Stimulated activated memory B cell treated with anti-CD40 and anti-IgM and Interleukin-4, amounts not matched to agents 10 μg/mL and 1 μg/mL and 100 μg/mL, for 72 hours (primary cell): ENCODE data around the gene SETD6.
A peak's percentile ranks its signal among the peaks of the same experiment; 100 is the strongest.

Experiments used
- ATAC-seq: fragments of 150-1000 bp; cut with Tn5 transposase; 2 replicates; pipeline ENCODE4 v1.10.0; 2021
- H3K27ac Mint-ChIP-seq: one replicate; pipeline ENCODE4 v1.8.0; 2022; ENCODE audit warnings: mild to moderate bottlenecking, mixed read lengths
- H3K27me3 Mint-ChIP-seq: one replicate; pipeline ENCODE4 v1.8.0; 2022; ENCODE audit warnings: mixed read lengths
- H3K36me3 Mint-ChIP-seq: one replicate; pipeline ENCODE4 v1.8.0; 2022; ENCODE audit warnings: mixed read lengths
- H3K4me1 Mint-ChIP-seq: one replicate; pipeline ENCODE4 v1.8.0; 2022; ENCODE audit warnings: mixed read lengths
- H3K4me3 Mint-ChIP-seq: one replicate; pipeline ENCODE4 v1.8.0; 2022; ENCODE audit warnings: mild to moderate bottlenecking, moderate library complexity, mixed read lengths
- H3K9me3 Mint-ChIP-seq: one replicate; pipeline ENCODE4 v1.8.0; 2022; ENCODE audit warnings: mixed read lengths

Gene SETD6

DNA sequence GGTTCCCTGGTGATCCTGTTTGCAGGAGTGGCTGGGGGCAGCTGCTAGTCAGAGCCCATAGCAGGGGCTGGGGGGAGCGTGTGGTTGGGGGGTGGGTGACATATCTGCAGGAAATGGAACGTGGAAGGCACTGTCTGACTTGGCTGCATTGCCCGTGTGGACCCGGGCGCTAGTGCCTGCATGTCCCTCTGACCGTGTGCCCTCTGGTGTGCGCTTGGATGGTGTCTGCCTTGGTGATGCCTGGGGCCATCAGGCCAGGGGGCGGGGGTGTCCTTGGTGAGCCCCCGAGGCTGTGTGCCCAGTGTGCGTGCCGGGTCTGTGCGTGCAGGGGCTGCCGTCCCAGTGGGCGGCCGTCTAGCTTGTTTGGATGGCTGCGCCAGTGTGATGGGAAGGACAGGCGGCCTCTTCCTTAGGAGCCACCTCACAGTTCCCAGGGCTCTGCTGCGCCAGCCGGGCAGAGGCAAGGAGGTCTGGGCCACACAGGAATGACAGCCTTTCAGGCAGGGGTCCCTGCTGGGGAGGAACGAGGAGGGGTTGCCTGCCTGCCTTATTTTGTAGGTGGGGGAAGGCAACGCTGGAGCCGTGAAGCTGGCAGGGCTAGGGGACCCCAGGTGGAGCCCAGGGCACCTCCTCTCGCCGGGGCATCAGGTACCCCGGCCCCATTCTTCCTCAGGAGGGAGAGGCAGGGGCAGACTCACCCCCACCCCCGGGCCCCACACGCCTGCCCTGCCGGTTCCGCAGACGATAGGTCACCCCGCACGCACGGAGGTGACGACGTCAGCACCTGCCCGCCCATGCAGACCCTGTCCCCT lies 14.7 kb upstream of the SETD6 start:
- no peak overlapping the region for H3K27ac Mint-ChIP-seq
- peak; percentile 31 for ATAC-seq
- no peaks in the 10 kb centered on the region for H3K36me3 Mint-ChIP-seq
- H3K4me1 Mint-ChIP-seq, result peaks cover 39% of the 10 kb centered on the region
- H3K27me3 Mint-ChIP-seq, result peaks cover 81% of the 10 kb centered on the region
- peak overlapping the region; percentile 77 for H3K4me3 Mint-ChIP-seq
- no peaks in the 10 kb centered on the region for H3K9me3 Mint-ChIP-seq

GRCh38 chr16:58501242-58502131 lies 13.8 kb upstream of the SETD6 start:
- H3K27me3 Mint-ChIP-seq, result peaks cover 86% of the 10 kb centered on the region

DNA sequence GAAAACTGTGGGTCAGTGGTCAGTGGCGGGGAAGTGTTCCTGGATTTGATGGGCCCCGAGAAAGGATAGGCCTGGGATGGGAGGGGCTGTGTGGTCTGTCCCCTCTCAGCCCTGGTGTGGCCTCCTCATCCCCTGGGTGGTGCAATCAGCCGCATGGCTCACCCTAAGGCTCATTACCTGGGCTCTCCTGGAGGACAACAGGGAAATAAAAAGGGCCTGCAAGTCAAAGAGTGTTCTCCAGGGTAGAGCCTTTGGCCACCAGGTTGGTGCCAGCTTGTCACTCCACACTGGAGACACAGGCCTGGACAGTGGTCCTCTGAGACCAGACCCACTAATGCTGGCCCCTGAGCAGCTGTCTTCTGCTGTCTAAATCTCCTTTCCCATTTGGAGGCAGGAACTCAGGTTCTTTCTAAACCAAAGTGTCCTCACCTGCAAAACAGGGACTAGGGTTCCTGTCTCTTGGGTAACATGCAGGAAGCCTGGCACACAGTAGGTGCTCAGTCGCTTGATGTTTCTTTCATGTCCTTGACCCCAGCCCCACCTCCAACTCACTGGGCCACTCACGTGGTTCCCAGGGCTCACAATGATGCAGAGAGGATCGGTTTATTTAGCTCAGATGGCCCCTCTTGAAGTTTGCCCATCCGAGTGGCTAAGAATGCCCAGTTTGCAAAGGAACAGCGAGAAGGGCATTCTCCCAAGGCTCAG lies 12.9 kb upstream of the SETD6 start:
- H3K27ac Mint-ChIP-seq, result no peak overlapping the region
- H3K4me3 Mint-ChIP-seq, result no peak overlapping the region
- ATAC-seq, result no peak
- no peaks in the 10 kb centered on the region for H3K36me3 Mint-ChIP-seq
- peaks cover 86% of the 10 kb centered on the region for H3K27me3 Mint-ChIP-seq
- H3K4me1 Mint-ChIP-seq, result peaks cover 39% of the 10 kb centered on the region
- no peaks in the 10 kb centered on the region for H3K9me3 Mint-ChIP-seq

More at GRCh38 chr16:58501242-58502131, 13.8 kb upstream of the SETD6 start:
- Mint-ChIP-seq H3K4me1 (peaks cover 39% of the 10 kb centered on the region), H3K9me3 (no peaks in the 10 kb centered on the region), H3K27ac (no peak overlapping the region), H3K4me3 (peak overlapping the region; percentile 77), H3K36me3 (no peaks in the 10 kb centered on the region)
- peak; percentile 31 for ATAC-seq

DNA sequence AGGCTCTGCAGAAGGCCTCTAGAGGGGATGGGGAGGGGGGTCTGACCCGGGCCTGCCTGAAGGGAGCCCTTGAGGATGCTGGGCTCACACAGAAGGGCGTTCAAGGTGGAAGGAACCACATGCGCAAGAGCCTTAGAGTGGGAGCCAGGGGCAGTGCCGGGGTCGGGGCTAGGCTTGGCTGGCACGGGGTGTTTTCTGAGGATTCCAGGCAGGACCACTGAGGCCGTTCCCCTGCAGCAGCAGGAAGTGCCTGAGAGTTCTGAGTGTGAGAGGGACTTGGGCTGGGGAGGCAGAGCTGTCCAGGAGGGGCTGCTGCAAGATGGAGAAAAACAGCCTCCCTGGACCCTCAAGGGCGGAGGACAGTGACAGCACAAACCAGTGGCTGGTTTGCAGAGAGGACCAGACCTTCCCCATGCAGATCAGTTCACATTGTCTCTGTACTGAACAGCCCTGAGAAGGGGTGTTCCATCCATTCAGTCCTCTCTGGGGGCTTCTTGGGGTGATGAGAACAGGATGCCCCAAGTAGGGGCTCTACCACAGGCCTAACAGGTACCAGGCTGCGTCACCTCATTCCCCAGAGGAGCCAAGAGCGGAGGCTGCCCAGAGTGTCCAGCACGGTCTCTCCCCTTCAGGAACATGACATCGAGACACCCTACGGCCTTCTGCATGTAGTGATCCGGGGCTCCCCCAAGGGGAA lies 12.0 kb upstream of the SETD6 start:
- ATAC-seq, result no peak
- no peaks in the 10 kb centered on the region for H3K36me3 Mint-ChIP-seq
- H3K4me3 Mint-ChIP-seq, result no peak overlapping the region
- H3K9me3 Mint-ChIP-seq, result no peaks in the 10 kb centered on the region
- no peak overlapping the region for H3K27ac Mint-ChIP-seq
- peaks cover 30% of the 10 kb centered on the region for H3K4me1 Mint-ChIP-seq
- peaks cover 81% of the 10 kb centered on the region for H3K27me3 Mint-ChIP-seq

GRCh38 chr16:58503863-58504688 lies 11.2 kb upstream of the SETD6 start:
- Mint-ChIP-seq H3K4me3 (no peak overlapping the region), H3K4me1 (peaks cover 30% of the 10 kb centered on the region), H3K36me3 (no peaks in the 10 kb centered on the region), H3K9me3 (no peaks in the 10 kb centered on the region), H3K27me3 (peaks cover 75% of the 10 kb centered on the region), H3K27ac (no peak overlapping the region)
- no peak for ATAC-seq

- Mint-ChIP-seq H3K9me3 (no peaks in the 10 kb centered on the region), H3K36me3 (no peaks in the 10 kb centered on the region), H3K4me3 (no peak overlapping the region), H3K4me1 (peaks cover 13% of the 10 kb centered on the region), H3K27ac (no peak overlapping the region), H3K27me3 (peaks cover 54% of the 10 kb centered on the region)
- ATAC-seq, result no peak
These were observed 8.8 kb upstream of the SETD6 start for GRCh38 chr16:58506241-58507194.

GRCh38 chr16:58507195-58507962 lies 7.9 kb upstream of the SETD6 start:
- ATAC-seq, result no peak
- Mint-ChIP-seq H3K36me3 (no peaks in the 10 kb centered on the region), H3K27me3 (peaks cover 46% of the 10 kb centered on the region), H3K9me3 (no peaks in the 10 kb centered on the region), H3K27ac (no peak overlapping the region), H3K4me3 (no peak overlapping the region), H3K4me1 (peaks cover 13% of the 10 kb centered on the region)

DNA sequence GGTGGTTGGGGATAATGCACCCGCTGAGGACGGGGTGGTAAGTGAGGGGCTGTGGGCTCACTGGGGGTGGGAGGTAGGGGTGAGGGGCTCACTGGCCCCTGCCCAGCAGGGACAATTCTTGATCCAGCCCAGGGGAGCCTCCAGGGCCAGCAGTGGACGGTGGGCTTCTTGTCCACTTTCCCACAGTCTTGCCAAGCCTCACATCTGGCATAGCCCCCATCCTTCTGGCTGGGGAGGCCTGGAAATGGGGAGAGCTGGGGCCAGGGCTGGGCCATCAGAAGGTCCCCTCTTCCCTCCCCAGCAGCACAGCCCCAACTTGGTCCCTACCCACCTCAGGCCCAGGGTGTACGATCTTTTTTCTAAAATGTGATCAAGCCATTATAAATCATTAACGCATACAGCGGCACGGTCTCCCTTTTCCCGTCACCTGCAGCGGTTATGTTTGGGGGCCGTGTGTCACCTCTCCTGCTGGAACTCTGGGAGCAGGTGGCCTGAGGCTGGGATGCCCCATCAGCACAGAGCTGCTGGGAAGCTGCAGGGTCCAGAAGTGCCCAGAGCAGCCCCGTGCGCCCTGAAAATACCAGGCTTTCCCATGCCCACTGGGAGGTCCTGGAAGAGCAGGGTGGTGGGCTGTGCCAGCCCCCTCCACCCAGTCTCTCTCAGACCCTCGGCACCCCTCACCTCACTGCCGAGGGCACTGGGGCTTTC lies 7.2 kb upstream of the SETD6 start:
- Mint-ChIP-seq H3K36me3 (no peaks in the 10 kb centered on the region), H3K4me1 (peaks cover 13% of the 10 kb centered on the region), H3K4me3 (no peak overlapping the region), H3K9me3 (no peaks in the 10 kb centered on the region), H3K27ac (no peak overlapping the region), H3K27me3 (peaks cover 38% of the 10 kb centered on the region)
- ATAC-seq, result no peak

GRCh38 chr16:58508671-58509251 lies 6.6 kb upstream of the SETD6 start:
- Mint-ChIP-seq H3K4me3 (no peak overlapping the region), H3K36me3 (no peaks in the 10 kb centered on the region), H3K27ac (no peak overlapping the region), H3K4me1 (peaks cover 14% of the 10 kb centered on the region), H3K9me3 (no peaks in the 10 kb centered on the region), H3K27me3 (peaks cover 32% of the 10 kb centered on the region)
- no peak for ATAC-seq

GRCh38 chr16:58509256-58510096 lies 5.8 kb upstream of the SETD6 start:
- no peaks in the 10 kb centered on the region for H3K9me3 Mint-ChIP-seq
- H3K4me1 Mint-ChIP-seq, result peaks cover 19% of the 10 kb centered on the region
- H3K27me3 Mint-ChIP-seq, result peaks cover 25% of the 10 kb centered on the region
- no peak overlapping the region for H3K4me3 Mint-ChIP-seq
- H3K27ac Mint-ChIP-seq, result no peak overlapping the region
- ATAC-seq, result no peak
- H3K36me3 Mint-ChIP-seq, result no peaks in the 10 kb centered on the region

DNA sequence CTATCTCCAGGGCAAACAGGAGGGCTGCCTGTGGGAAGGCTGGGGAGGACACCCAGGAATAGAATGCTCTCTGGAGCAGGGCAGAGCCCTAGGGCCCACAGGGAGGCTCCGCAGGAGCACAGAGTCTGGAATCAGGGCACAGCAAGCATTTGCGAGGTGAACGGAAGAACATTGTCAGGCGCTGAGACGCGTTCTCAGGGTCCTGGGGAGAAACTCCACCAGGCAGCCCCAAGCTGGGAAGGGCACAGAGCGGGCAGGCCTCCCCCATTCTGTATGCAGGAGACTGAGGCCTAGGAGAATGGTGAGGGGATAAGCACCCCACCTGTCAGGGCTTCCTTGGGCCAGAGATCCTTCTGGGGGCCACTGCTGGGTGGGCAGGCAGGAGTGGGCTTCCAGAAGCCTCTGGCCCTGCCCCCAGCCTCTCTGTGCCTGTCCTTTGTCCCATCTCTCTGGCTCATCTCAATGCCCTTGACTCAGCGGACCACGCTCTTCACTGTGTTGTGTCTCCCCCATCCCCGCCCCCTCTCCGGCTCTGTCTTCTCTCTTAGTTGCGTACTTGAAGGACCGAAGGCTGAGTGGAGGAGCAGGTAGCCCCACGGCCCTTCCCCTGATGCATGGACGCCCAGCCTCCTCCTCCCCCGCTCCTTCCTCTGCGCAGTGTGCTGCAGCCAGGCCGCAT lies 5.1 kb upstream of the SETD6 start:
- Mint-ChIP-seq H3K4me3 (no peak overlapping the region), H3K4me1 (peaks cover 25% of the 10 kb centered on the region), H3K36me3 (no peaks in the 10 kb centered on the region), H3K9me3 (no peaks in the 10 kb centered on the region), H3K27ac (no peak overlapping the region), H3K27me3 (peaks cover 23% of the 10 kb centered on the region)
- no peak for ATAC-seq
